T1000 (cell line): ENCODE results near the gene NTN4.
"Not testable (repeated sequence)": the region's sequence is repeated elsewhere in the genome, so short reads cannot be mapped to it uniquely, and the experiment has no call there.

Source experiments
- DNase-seq: peaks from one replicate; lab custom pipeline; 2025; ENCODE audit warnings: mixed read lengths; lab: John Stamatoyannopoulos, UW

The NTN4 gene

DNA sequence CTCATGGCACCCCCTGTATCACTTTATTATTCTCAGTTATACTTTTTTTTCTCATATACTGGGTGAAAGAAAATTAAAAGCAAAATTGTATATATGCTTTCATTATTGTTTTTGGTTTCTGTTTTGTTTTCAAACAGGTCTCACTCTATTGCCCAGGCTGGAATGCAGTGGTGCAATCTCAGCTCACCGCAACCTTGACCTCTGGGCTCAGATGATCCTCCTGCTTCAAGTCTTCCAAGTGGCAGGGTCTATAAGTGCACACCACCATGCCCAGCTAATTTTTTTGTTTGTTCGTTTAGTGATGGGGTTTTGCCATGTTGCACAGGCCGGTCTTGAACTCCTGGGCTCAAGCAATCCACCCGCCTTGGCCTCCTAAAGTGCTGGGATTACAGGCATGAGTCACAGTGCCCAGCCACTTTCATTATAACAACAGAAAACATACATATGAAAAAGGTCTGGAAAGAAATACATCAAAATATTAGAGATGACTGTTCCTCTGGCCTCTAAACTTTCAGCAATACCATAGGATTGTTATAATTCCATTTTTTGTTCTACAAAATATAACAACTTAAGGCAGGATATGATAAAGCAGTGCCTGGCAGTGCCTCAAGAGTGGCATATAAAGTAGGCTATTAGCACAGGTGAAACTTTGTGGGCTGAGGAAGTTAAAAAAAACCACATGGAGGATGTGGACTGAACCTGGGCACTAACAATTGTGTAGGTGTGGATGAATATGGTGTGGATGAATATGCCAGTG, 5.8 kb upstream of the NTN4 start:
- DNase-seq, result no peak

DNA sequence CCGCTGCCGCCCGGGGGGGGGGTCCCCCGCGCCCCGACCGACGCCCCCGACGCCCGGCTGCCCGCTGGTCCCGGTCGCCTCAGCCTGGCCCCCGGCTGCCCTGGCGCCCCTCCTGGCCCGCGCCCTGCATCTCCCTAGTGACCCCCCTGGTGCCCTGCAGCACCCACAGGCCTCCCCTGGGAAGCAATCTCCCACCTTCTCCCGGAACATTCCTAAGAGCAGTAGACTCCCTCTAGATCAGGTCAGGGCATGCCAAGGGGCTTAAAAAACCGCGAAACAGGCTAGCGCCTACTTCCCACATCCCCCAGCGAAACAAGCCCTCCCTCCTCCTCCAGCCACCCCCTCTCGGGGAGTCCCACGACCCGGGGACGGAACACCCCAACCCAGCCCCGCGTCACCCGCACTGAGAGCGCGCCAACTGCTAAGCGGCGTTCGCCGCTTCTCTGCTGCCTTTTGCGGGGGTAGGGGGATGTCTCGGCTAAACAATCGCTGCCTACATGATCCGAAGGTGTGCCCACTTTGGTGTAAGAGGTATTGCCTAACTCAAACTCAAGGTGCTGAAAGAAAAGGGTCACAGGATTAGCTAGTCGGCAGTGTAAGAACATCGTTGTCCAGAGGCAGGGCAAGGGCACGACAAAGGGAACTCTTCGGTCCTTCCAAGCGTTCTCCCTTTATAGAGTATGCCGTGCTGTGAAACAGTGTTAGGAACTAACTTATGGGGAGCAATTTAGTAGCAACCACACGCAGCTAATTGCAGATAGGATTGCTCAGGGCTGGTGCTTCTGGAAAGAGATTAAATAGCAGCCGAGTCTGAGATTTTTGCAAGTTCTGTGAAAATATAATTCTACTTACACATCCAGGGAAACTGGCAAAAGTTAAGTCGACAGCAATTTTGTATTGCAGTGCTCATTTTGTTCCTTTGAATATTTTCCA, 619 bp upstream of the NTN4 start:
- no peak for DNase-seq

GRCh38 chr12:95789126-95790032, 1.2 kb downstream of the NTN4 start:
- DNase-seq, result peak; percentile 33

DNA sequence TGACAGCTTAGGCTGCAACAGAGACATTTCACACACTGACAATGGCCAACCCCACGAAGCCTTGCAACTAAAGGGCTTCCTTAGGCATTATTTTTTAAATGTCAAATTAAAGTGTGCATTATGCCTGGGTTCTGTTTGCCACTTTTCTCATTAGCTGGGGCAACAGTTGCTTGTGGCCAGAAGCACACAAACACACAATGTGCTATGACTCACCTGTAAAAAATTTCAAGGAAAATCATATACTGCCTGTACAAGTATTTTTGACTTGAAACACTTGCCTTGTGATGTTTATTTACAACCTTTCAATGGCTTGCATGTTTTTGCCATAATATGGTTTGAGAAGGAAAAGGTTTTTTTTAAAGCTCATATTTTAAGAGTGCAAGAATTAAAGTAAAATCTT, 1.9 kb downstream of the NTN4 start:
- DNase-seq, result no peak

DNA sequence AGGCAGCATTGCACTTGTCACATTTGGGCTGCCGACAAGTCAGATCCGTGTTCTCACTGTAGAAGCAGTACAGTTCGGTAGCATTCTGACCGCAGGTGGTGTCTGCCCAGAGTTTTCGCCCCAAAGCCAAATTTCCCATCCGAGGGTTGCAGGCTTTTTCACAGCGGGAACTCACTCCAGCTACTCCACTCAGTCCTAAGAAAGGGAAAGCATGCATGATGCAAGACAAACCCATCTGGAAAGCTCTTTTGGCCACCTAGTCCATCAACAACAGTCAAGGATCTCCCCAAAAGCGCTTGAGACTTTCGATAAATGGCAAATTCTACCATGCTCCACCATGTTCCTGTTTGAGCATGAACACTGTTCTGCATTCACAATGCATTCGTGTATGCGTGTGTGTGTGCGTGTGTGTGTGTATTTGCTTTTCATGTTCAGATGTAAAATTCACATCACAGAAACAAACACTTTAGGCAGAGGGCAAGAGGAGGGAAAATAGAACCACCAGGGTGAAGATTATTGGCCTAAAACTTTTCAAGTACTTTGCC, 3.2 kb downstream of the NTN4 start:
- DNase-seq, result no peak

DNA sequence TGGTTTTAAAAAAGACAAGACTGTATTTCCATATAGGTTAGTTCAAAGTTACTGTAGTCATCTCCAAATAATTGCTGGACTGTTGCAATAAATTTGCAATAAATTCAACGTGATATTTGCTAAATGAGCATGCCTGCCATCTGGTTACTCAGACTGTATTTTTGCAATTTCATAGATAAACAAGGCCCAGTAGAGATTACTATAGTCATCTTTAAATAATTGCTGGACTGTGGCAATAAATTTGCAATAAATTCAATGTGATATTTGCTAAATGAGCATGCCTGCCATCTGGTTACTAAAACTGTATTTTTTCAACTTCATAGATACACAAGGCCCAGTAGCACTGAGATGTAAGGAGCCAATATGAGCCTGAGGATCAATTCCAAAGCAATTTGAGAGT, 5.6 kb downstream of the NTN4 start:
- no peak for DNase-seq

DNA sequence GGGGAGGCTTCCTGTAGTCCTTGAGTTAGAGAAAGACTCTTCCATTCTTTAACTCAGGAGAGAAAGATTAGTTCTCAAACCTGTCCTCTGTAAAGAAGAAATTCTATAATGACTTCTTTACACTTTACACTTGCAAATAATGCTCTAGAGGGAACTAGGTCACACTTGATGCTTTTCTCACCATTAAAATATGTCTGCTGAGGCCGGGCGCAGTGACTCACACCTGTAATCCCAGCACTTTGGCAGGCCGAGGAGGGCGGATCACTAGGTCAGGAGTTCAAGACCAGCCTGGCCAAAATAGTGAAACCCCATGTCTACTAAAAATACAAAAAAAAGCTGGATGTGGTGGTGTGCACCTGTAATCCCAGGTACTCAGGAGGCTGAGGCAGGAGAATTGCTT, 6.3 kb downstream of the NTN4 start:
- DNase-seq, result no peak

DNA sequence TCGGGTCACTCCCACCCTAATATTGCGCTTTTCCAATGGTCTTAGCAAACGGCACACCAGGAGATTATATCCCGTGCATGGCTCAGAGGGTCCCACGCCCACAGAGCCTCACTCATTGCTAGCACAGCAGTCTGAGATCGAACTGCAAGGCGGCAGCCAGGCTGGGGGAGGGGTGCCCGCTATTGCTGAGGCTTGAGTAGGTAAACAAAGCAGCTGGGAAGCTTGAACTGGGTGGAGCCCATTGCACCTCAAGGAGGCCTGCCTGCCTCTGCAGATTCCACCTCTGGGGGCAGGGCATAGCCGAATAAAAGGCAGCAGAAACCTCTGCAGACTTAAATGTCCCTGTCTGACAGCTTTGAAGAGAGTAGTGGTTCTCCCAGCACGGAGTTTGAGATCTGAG, 15.1 kb downstream of the NTN4 start:
- DNase-seq, result not testable (repeated sequence)

GRCh38 chr12:95774311-95775045, 16.1 kb downstream of the NTN4 start:
- DNase-seq, result no peak

DNA sequence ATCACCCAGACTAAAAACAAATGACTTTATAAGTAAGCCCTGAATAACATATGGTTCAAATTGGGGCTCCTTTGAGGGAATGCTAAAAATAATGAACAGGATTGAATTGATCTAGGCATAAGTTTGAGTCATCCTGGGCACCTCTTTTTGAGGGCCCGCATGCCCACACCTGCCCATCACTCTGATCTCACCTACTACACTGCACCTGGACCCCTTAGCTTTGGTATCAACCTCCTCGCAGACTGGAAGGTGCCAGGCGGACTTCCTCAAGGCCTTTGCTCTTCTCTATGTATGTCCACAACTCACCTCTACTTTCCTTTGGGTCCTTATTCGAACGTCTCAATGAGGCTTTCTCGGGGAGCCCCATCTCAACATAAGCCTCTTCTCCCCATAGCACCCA, 17.2 kb downstream of the NTN4 start:
- DNase-seq, result no peak

DNA sequence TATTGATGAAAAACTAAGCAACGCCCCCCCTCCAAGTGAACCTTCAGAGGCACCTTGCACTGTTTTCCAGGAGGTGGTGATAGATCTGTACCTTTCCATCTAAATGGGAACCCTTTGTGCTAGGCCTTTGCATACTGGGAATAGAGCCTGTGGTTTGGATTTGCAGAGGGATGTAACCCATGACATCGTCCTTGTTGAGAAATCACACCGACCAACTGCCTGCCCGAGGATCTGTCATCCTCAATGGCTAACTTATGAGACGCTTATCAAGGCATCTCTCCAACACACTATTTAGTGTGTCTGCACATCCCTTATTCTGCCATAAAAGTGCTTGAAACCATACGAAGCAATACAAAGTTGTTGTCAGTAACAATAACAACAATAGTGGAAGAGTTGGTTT, 22.9 kb downstream of the NTN4 start:
- DNase-seq, result no peak

GRCh38 chr12:95766356-95767019, 24.1 kb downstream of the NTN4 start:
- DNase-seq, result no peak

- no peak for DNase-seq
Observed at GRCh38 chr12:95764848-95765247, 25.7 kb downstream of the NTN4 start.

DNA sequence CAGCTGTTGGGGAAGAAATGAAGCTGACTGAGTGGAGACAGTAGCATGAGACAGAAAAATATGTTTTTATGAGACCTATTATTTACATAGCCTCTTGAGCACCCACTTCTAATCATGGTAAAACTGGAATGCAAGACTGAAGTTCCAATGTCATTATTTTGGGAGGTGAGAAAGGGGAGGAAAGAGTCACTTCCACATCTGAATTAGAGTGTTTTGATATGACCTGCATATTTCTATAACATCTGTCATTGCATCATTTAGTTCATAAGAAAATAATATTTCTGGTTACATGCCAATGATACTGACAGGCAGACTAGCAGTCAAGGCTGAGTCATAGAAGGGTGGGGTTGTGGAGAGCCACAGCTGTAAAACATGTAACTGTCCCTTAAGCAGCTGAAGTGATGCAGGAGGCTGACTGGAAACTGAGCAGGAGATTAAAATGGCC, 26.7 kb downstream of the NTN4 start:
- DNase-seq, result peak; percentile 12

DNA sequence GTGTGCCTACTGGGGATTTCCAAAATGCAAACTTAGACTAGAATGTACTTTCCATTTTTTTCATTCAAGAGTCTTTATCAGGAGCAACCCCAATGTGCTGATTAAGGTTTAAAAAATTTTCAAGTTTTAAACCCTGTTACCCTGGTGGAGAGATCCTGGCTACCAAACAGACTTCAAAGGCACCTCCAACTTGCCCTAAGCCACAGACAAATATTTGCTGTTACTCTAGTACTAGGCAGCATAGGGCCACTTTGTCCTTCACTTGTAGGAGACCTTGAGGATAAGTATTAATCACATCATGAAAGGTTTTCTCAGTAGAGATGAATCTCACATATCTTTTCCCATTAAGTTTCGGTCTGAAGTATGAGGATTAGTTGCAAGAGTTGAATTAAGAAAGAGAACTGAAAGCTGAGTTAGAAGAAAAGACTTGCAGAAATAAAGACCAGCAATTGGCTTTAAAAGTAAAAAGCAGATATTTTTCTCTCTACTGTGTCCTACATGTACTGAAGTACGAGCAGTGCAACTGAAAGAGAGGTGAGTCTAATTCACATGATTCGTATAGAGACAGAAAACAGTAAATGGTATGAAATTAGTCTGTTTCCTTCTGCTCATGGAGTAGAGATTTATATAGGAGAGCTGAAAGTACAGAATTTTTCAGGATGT, 28.3 kb downstream of the NTN4 start:
- no peak for DNase-seq

DNA sequence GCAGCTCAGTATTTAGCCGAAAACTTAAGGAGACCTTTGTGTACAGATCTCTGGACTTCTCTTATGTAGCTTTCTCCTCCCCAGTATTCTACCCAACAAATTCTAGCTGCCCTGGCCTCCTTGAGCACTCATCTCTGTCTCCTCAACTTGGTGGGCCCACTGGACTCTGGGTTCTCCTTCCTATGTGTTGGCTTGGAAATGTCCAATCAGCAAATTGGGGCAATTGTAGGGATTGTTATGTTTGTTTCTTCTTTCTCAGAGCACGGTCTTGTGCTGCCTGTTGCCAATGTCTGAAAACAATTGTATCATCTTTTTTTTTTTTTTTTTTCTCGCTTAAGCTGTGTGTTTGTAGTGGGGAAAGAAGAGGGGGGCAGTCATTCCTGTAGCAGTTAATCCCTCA, 30.2 kb downstream of the NTN4 start:
- no peak for DNase-seq

DNA sequence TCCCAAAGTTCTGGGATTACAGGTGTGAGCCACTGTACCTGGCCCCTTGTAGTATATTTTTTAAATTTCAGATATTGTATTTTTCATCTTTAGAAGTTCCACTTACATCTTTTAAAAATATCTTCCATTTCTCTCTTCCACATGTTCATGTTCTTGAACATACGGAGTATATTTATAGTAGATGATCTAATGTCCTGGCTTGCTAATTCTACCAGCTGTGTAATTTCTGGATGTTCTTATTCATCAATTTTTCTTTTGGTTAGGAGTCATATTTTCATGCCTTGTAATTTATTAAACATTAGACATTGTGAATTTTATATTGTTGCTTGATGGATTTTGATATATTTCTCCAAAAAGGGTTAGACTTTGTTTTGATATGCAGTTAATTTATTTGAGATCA, 30.8 kb downstream of the NTN4 start:
- DNase-seq, result no peak

- no peak for DNase-seq
Observed at GRCh38 chr12:95759039-95759438, 31.5 kb downstream of the NTN4 start.

DNA sequence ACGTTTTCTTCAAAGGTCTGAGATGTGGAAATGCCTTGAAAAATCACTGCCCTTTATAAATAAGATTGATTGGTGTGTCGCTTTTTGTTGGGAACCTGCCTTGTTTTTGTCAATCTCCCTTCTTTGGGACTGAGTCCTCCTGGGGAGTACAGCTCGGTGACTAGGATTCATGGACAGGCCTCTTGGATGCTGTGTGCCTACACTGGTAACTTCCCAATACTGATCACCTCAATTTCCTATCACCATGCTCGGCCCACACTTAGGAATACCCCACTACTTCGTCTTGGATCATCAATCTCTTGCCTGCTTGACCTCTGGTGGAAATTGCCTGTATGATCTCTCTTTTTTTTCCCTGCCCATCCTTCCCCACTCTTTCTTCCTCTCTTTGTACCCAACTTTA, 34.2 kb downstream of the NTN4 start:
- DNase-seq, result no peak

GRCh38 chr12:95755261-95755865, 35.2 kb downstream of the NTN4 start:
- DNase-seq, result no peak
